ENCODE results near the gene RBMS1. TPM values are rescaled to one million over a fixed set of nuclear protein-coding genes. Genes with fewer than 3 reads are reported as not detected.
"Not testable (repeated sequence)": the region's sequence is repeated elsewhere in the genome, so short reads cannot be mapped to it uniquely, and the experiment has no call there.

Gene RBMS1
- total and polyA plus RNA-seq, 2 of the 4 experiments (the other 2 are of a cell fraction), result 43.5 to 64.9 TPM

GRCh38 chr2:160421646-160422501, 71.7 kb downstream of the RBMS1 start:
- H3K56ac ChIP-seq (ENCODE audit: extremely low read depth, insufficient read depth, low read length); dilution Hi-C loops (cut with HindIII; ENCODE audit: low sequenced_read_pairs, unreplicated experiment); H4K5ac ChIP-seq (ENCODE audit: low read depth, low read length); H2BK120ac ChIP-seq (ENCODE audit: low read depth, low read length); in situ Hi-C loops (cut with MboI; ENCODE audit: low sequenced_read_pairs); H4K91ac ChIP-seq (ENCODE audit: insufficient read depth, low read depth, low read length); H3K4ac ChIP-seq (ENCODE audit: low read depth, low read length); POLR2A ChIA-PET (ENCODE audit: unreplicated experiment); H2AK5ac ChIP-seq (ENCODE audit: low read depth, low read length); H3K18ac ChIP-seq (ENCODE audit: low read depth, low read length); H2BK15ac ChIP-seq (ENCODE audit: low read depth, low read length); H3K27ac ChIP-seq (ENCODE audit: insufficient read depth, low read length); H2AK9ac ChIP-seq (replicated peaks; ENCODE audit: low read depth, low read length, poor library complexity); H4K20me1 ChIP-seq (ENCODE audit: insufficient read depth, low read length); H3K4me3 ChIP-seq (ENCODE audit: insufficient read depth, low read depth, low read length); H4K8ac ChIP-seq (ENCODE audit: low read depth in 2 of 2, low read length in 2 of 2); H3K27me3 ChIP-seq (ENCODE audit: control insufficient read depth, insufficient read depth, low read length); DNase-seq; H3K4me2 ChIP-seq (ENCODE audit: low read depth, low read length); H2AFZ ChIP-seq (replicated peaks; ENCODE audit: low read length, poor library complexity); intact Hi-C loops (cut with micrococcal nuclease); H3K36me3 ChIP-seq (ENCODE audit: control insufficient read depth, insufficient read depth, low read length); H3K9ac ChIP-seq (ENCODE audit: low read depth, low read length); H2BK20ac ChIP-seq (ENCODE audit: low read depth, low read length); BruUV-seq (replicated peaks); H3K14ac ChIP-seq (replicated peaks; ENCODE audit: low read depth, low read length); H3K23ac ChIP-seq (ENCODE audit: low read depth, low read length); H3K9me3 ChIP-seq (ENCODE audit: control insufficient read depth, insufficient read depth, low read length); ATAC-seq (ENCODE audit: low read depth): not testable (repeated sequence)
- peaks cover 13% of the 10 kb centered on the region for H3K9me1 ChIP-seq (ENCODE audit: insufficient read depth, low read length)
- H3K4me1 ChIP-seq (ENCODE audit: control insufficient read depth, insufficient read depth, low read length), result peaks cover 19% of the 10 kb centered on the region
- CTCF ChIA-PET, result interaction anchor here (0.5 kb wide), 1 partner anchor 320 kb away, joined by 3 read pairs; no protein-coding TSS in a partner anchor
- peaks cover 21 to 58% of the 10 kb centered on the region in 2 experiments for H3K79me1 ChIP-seq (ENCODE audit: low read depth in 1 of 2, low read length in 2 of 2)
- 100% methylated on average over 1 of the region's 3 CpGs; no CpG with 5 or more reads in 1 of the 2 experiments for WGBS, 2 experiments (ENCODE audit: extremely low coverage in 2 of 2, insufficient read length in 1 of 2)
- peak overlapping the region; percentile 3 for H2BK5ac ChIP-seq (ENCODE audit: low read depth, low read length, poor library complexity, severe bottlenecking)

All from IMR-90 (cell line).